Measurements from ENCODE around the gene RASGRP4. TPM values are rescaled to one million over a fixed set of nuclear protein-coding genes. Genes with fewer than 3 reads are reported as not detected.
A peak's percentile ranks its signal among the peaks of the same experiment; 100 is the strongest.

RASGRP4 gene
- total and polyA plus RNA-seq, 4 donors, result 3.5 to 39.0 (median 8.7) TPM

- Histone ChIP-seq H3K27ac (ENCODE audit: low read depth in 1 of 2, low read length in 1 of 2) (peak within 1 kb of the TSS; percentile 91 to 94), H3K4me3 (peak within 1 kb of the TSS; percentile 89), H3K9ac (ENCODE audit: insufficient read depth in 1 of 2, low read length in 2 of 2) (peak within 1 kb of the TSS; percentile 91 to 93), H3K36me3 (ENCODE audit: control insufficient read depth in 4 of 4, insufficient read depth in 4 of 4, low read length in 4 of 4) (peaks cover 0 to 15% (median 9%) of the 10 kb centered on the region in 4 donors), H3K27me3 (ENCODE audit: control insufficient read depth in 3 of 3, insufficient read depth in 3 of 3, low read length in 2 of 3) (peaks cover 0 to 4% (median 3%) of the 10 kb centered on the region in 3 donors), H3K9me3 (ENCODE audit: control insufficient read depth in 4 of 4, insufficient read depth in 3 of 4, low read length in 3 of 4) (no peaks in the 10 kb centered on the region), H3K4me1 (ENCODE audit: control insufficient read depth in 5 of 5, insufficient read depth in 5 of 5, low read length in 5 of 5) (peaks cover 5 to 14% (median 9%) of the 10 kb centered on the region in 5 donors)
- WGBS, 2 donors, result 1% methylated on average over 59 to 65 of the region's 65 CpGs
- TF ChIP-seq, protein P1, sequence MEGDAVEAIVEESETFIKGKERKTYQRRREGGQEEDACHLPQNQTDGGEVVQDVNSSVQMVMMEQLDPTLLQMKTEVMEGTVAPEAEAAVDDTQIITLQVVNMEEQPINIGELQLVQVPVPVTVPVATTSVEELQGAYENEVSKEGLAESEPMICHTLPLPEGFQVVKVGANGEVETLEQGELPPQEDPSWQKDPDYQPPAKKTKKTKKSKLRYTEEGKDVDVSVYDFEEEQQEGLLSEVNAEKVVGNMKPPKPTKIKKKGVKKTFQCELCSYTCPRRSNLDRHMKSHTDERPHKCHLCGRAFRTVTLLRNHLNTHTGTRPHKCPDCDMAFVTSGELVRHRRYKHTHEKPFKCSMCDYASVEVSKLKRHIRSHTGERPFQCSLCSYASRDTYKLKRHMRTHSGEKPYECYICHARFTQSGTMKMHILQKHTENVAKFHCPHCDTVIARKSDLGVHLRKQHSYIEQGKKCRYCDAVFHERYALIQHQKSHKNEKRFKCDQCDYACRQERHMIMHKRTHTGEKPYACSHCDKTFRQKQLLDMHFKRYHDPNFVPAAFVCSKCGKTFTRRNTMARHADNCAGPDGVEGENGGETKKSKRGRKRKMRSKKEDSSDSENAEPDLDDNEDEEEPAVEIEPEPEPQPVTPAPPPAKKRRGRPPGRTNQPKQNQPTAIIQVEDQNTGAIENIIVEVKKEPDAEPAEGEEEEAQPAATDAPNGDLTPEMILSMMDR (IDR thresholded peaks at IDR 0.05; ENCODE audit: control extremely low read depth, extremely low read depth), result no peak
- DNase-seq (peak; percentile 99 to 100 (median 99)), ATAC-seq (ENCODE audit: insufficient read depth, low FRiP score) (peak; percentile 100)
Measured at GRCh38 chr19:38374332-38375097, 51.5 kb downstream of the RASGRP4 start, which contains the start of gene PSMD8. TSS of gene PSMD8 (plus strand) at chr19:38374571. CDS start at chr19:38374602, 31 bp downstream.

GRCh38 chr19:38373907-38374331 is 52.1 kb downstream of the RASGRP4 start:
- Histone ChIP-seq H3K9me3 (ENCODE audit: control insufficient read depth in 4 of 4, insufficient read depth in 3 of 4, low read length in 3 of 4) (no peaks in the 10 kb centered on the region), H3K27ac (ENCODE audit: low read depth in 1 of 2, low read length in 1 of 2) (peak overlapping the region; percentile 88 to 91), H3K27me3 (ENCODE audit: control insufficient read depth in 3 of 3, insufficient read depth in 3 of 3, low read length in 2 of 3) (peaks cover 0 to 5% (median 3%) of the 10 kb centered on the region in 3 donors), H3K4me3 (peak overlapping the region; percentile 25), H3K36me3 (ENCODE audit: control insufficient read depth in 4 of 4, insufficient read depth in 4 of 4, low read length in 4 of 4) (peaks cover 0 to 9% (median 6%) of the 10 kb centered on the region in 4 donors), H3K4me1 (ENCODE audit: control insufficient read depth in 5 of 5, insufficient read depth in 5 of 5, low read length in 5 of 5) (peaks cover 5 to 14% (median 9%) of the 10 kb centered on the region in 5 donors), H3K9ac (ENCODE audit: insufficient read depth in 1 of 2, low read length in 2 of 2) (peak overlapping the region in 1 of 2 donors; percentile 50)
- TF ChIP-seq, protein P1 (IDR thresholded peaks at IDR 0.05; ENCODE audit: control extremely low read depth, extremely low read depth), result no peak
- ATAC-seq (ENCODE audit: insufficient read depth, low FRiP score), result no peak
- WGBS, 2 donors, result 74 to 78% methylated on average over 6 of the region's 6 CpGs
- no peak for DNase-seq

GRCh38 chr19:38371081-38371480 is 54.9 kb downstream of the RASGRP4 start:
- Histone ChIP-seq H3K36me3 (ENCODE audit: control insufficient read depth in 4 of 4, insufficient read depth in 4 of 4, low read length in 4 of 4) (peaks cover 0 to 4% (median 0%) of the 10 kb centered on the region in 4 donors), H3K9ac (ENCODE audit: insufficient read depth in 1 of 2, low read length in 2 of 2) (no peak overlapping the region), H3K4me1 (ENCODE audit: control insufficient read depth in 5 of 5, insufficient read depth in 5 of 5, low read length in 5 of 5) (peaks cover 0 to 7% (median 5%) of the 10 kb centered on the region in 5 donors), H3K27ac (ENCODE audit: low read depth in 1 of 2, low read length in 1 of 2) (no peak overlapping the region), H3K4me3 (no peak overlapping the region), H3K27me3 (ENCODE audit: control insufficient read depth in 3 of 3, insufficient read depth in 3 of 3, low read length in 2 of 3) (peaks cover 0 to 5% (median 3%) of the 10 kb centered on the region in 3 donors), H3K9me3 (ENCODE audit: control insufficient read depth in 4 of 4, insufficient read depth in 3 of 4, low read length in 3 of 4) (no peaks in the 10 kb centered on the region)
- TF ChIP-seq, protein P1 (IDR thresholded peaks at IDR 0.05; ENCODE audit: control extremely low read depth, extremely low read depth), result no peak
- 69 to 71% methylated on average over 6 of the region's 6 CpGs for WGBS, 2 donors
- DNase-seq (no peak), ATAC-seq (ENCODE audit: insufficient read depth, low FRiP score) (no peak)

All from lung (tissue), 12 donors.